Measurements from ENCODE around the gene POLR3GL. TPM values are rescaled to one million over a fixed set of nuclear protein-coding genes. Genes with fewer than 3 reads are reported as not detected.

Gene POLR3GL
- total and polyA plus RNA-seq, 2 experiments from 2014 or later = 3.1 to 9.5 TPM

- TF ChIP-seq POLR2AphosphoS5 (IDR thresholded peaks at IDR 0.05; ENCODE audit: low read depth) (no peak), EZH2phosphoT487 (IDR thresholded peaks at IDR 0.05; ENCODE audit: unreplicated experiment) (no peak), STAT1 (IDR thresholded peaks at IDR 0.05; ENCODE audit: unreplicated experiment) (no peak), ZNF462 (CRISPR knock-in tag; IDR thresholded peaks at IDR 0.05) (no peak), ZNF114 (CRISPR knock-in tag; IDR thresholded peaks at IDR 0.05) (no peak), ZNF331 (CRISPR knock-in tag; IDR thresholded peaks at IDR 0.05; ENCODE audit: low read depth) (no peak)
Observed at GRCh38 chr1:145956361-145956760, 8.1 kb upstream of the POLR3GL start (continued).

- Histone ChIP-seq H3F3A (replicated peaks; ENCODE audit: low read depth) (no peaks in the 10 kb centered on the region; the same call in 1 of the 2 replicates), H3K4me3 (peak overlapping the region; percentile 72), H3K4me1 (ENCODE audit: insufficient read depth) (peaks cover 11% of the 10 kb centered on the region), H3K79me2 (replicated peaks; ENCODE audit: insufficient read depth) (no peaks in the 10 kb centered on the region), H3K27me3 (ENCODE audit: insufficient read depth) (peaks cover 76% of the 10 kb centered on the region), H3K4me2 (peak overlapping the region; percentile 87), H3K36me3 (ENCODE audit: insufficient read depth) (no peaks in the 10 kb centered on the region), H4K20me1 (replicated peaks; ENCODE audit: insufficient read depth) (no peaks in the 10 kb centered on the region), H3K9me2 (ENCODE audit: insufficient read depth) (no peaks in the 10 kb centered on the region), H2AFZ (peak overlapping the region; percentile 94), H3K27ac (ENCODE audit: low read depth) (no peak overlapping the region)
- peaks cover 51% of the 10 kb centered on the region for H3K27me3 Mint-ChIP-seq (ENCODE audit: insufficient read depth, low read depth, poor library complexity)
- no peak for DNase-seq (ENCODE audit: low spot score)
- no peak for ATAC-seq
- H3K27ac Mint-ChIP-seq = no peak overlapping the region
- no peaks in the 10 kb centered on the region; the same call in 2 of the 3 replicates for H3K9me3 Mint-ChIP-seq
- H3K4me3 Mint-ChIP-seq = peak overlapping the region; percentile 73
- peaks cover 17% of the 10 kb centered on the region for H3K4me1 Mint-ChIP-seq
- TF ChIP-seq JUNB (IDR thresholded peaks at IDR 0.05; ENCODE audit: unreplicated experiment) (no peak), EZH2 (IDR thresholded peaks at IDR 0.05; ENCODE audit: low read depth, unreplicated experiment) (peak; percentile 41)
- no peaks in the 10 kb centered on the region; the same call in 2 of the 3 replicates for H3K36me3 Mint-ChIP-seq (ENCODE audit: low read depth)
Observed at GRCh38 chr1:145956781-145957442, 7.6 kb upstream of the POLR3GL start.
